ENCODE results near the gene RPS17.

RPS17 gene

GRCh38 chr15:82540055-82540983, at the start of gene RPS17:
RPS17 (minus strand) TSS chr15:82540457; CDS start chr15:82540428, 29 bp downstream.
- peak; percentile 97 to 99 (median 98) for DNase-seq (ENCODE audit: low read depth in 2 of 3, low spot score in 2 of 3)

- no peak for DNase-seq (ENCODE audit: low read depth in 2 of 3, low spot score in 2 of 3)
Measured at GRCh38 chr15:82587805-82588204, 47.5 kb upstream of the RPS17 start.

GRCh38 chr15:82585072-82585471, 44.8 kb upstream of the RPS17 start:
- DNase-seq (ENCODE audit: low read depth in 2 of 3, low spot score in 2 of 3): no peak

- no peak for DNase-seq (ENCODE audit: low read depth in 2 of 3, low spot score in 2 of 3)
Measured at GRCh38 chr15:82580713-82581112, 40.5 kb upstream of the RPS17 start.

GRCh38 chr15:82575335-82575734, 35.1 kb upstream of the RPS17 start:
- DNase-seq (ENCODE audit: low read depth in 2 of 3, low spot score in 2 of 3): no peak

GRCh38 chr15:82572986-82573385, 32.7 kb upstream of the RPS17 start:
- DNase-seq (ENCODE audit: low read depth in 2 of 3, low spot score in 2 of 3): no peak

- no peak for DNase-seq (ENCODE audit: low read depth in 2 of 3, low spot score in 2 of 3)
Measured at GRCh38 chr15:82572311-82572710, 32.1 kb upstream of the RPS17 start.

GRCh38 chr15:82571722-82572222, 31.5 kb upstream of the RPS17 start:
- DNase-seq (ENCODE audit: low read depth in 2 of 3, low spot score in 2 of 3): no peak

GRCh38 chr15:82570721-82571508, 30.7 kb upstream of the RPS17 start:
- DNase-seq (ENCODE audit: low read depth in 2 of 3, low spot score in 2 of 3): no peak

GRCh38 chr15:82569834-82570233, 29.6 kb upstream of the RPS17 start:
- DNase-seq (ENCODE audit: low read depth in 2 of 3, low spot score in 2 of 3): no peak

GRCh38 chr15:82568986-82569385, 28.7 kb upstream of the RPS17 start:
- DNase-seq (ENCODE audit: low read depth in 2 of 3, low spot score in 2 of 3): no peak

GRCh38 chr15:82567661-82568060, 27.4 kb upstream of the RPS17 start:
- no peak for DNase-seq (ENCODE audit: low read depth in 2 of 3, low spot score in 2 of 3)

GRCh38 chr15:82566690-82567089, 26.4 kb upstream of the RPS17 start:
- DNase-seq (ENCODE audit: low read depth in 2 of 3, low spot score in 2 of 3): no peak

- DNase-seq (ENCODE audit: low read depth in 2 of 3, low spot score in 2 of 3): no peak
Measured at GRCh38 chr15:82558502-82558901, 18.2 kb upstream of the RPS17 start.

- no peak for DNase-seq (ENCODE audit: low read depth in 2 of 3, low spot score in 2 of 3)
Measured at GRCh38 chr15:82556315-82557035, 16.2 kb upstream of the RPS17 start.

GRCh38 chr15:82554849-82555248, 14.6 kb upstream of the RPS17 start:
- no peak for DNase-seq (ENCODE audit: low read depth in 2 of 3, low spot score in 2 of 3)

GRCh38 chr15:82554351-82554750, 14.1 kb upstream of the RPS17 start:
- no peak for DNase-seq (ENCODE audit: low read depth in 2 of 3, low spot score in 2 of 3)

GRCh38 chr15:82553846-82554245, 13.6 kb upstream of the RPS17 start:
- no peak for DNase-seq (ENCODE audit: low read depth in 2 of 3, low spot score in 2 of 3)

GRCh38 chr15:82552861-82553260, 12.6 kb upstream of the RPS17 start:
- no peak for DNase-seq (ENCODE audit: low read depth in 2 of 3, low spot score in 2 of 3)

- no peak for DNase-seq (ENCODE audit: low read depth in 2 of 3, low spot score in 2 of 3)
Measured at GRCh38 chr15:82551646-82552247, 11.5 kb upstream of the RPS17 start.

GRCh38 chr15:82549199-82549665, 9.0 kb upstream of the RPS17 start:
- DNase-seq (ENCODE audit: low read depth in 2 of 3, low spot score in 2 of 3): no peak

All from activated CD8-positive, alpha-beta memory T cell treated with anti-CD3 and anti-CD28 coated beads for 48 hours (primary cell).